ENCODE results near the gene APOA4. TPM values are rescaled to one million over a fixed set of nuclear protein-coding genes. Genes with fewer than 3 reads are reported as not detected.

APOA4 gene
- total and polyA plus RNA-seq, 4 donors: 0.89 to 382 (median 131) TPM

- Histone ChIP-seq H3K27me3 (ENCODE audit: control insufficient read depth in 4 of 4, insufficient read depth in 4 of 4, low read length in 3 of 4) (no peaks in the 10 kb centered on the region), H3K9ac (ENCODE audit: low read depth in 1 of 2, low read length in 2 of 2) (peak within 1 kb of the TSS; percentile 52 to 98), H3K4me3 (ENCODE audit: low read depth in 1 of 3, low read length in 3 of 3) (peak within 1 kb of the TSS; percentile 45 to 79 (median 72)), H3K36me3 (ENCODE audit: control insufficient read depth in 4 of 4, insufficient read depth in 3 of 4, low read depth in 1 of 4, low read length in 3 of 4) (no peaks in the 10 kb centered on the region), H3K4me1 (ENCODE audit: control insufficient read depth in 4 of 4, insufficient read depth in 4 of 4, low read length in 3 of 4) (peaks cover 22 to 79% (median 46%) of the 10 kb centered on the region in 4 donors), H3K27ac (ENCODE audit: low read depth in 1 of 2, low read length in 2 of 2) (peak within 1 kb of the TSS; percentile 86 to 91), H3K9me3 (ENCODE audit: control insufficient read depth in 4 of 4, low read length in 3 of 4) (no peaks in the 10 kb centered on the region)
- 31% methylated on average over 9 of the region's 9 CpGs for WGBS
- peak; percentile 68 for DNase-seq (ENCODE audit: low spot score)
- TF ChIP-seq SP1 (IDR thresholded peaks at IDR 0.05): peak; percentile 96
- TF ChIP-seq ZBTB33 (IDR thresholded peaks at IDR 0.05): peak; percentile 49
- peak in 1 of 2 donors; percentile 71 for TF ChIP-seq JUND (IDR thresholded peaks at IDR 0.05)
- peak; percentile 90 to 94 for TF ChIP-seq RXRA (IDR thresholded peaks at IDR 0.05)
- peak; percentile 67 for TF ChIP-seq YY1 (IDR thresholded peaks at IDR 0.05)
- peak in 1 of 2 donors; percentile 17 for TF ChIP-seq GABPA (IDR thresholded peaks at IDR 0.05 in 1 of 2, conservative IDR thresholded peaks at IDR 0.05 in 1 of 2)
- TF ChIP-seq FOXA1 (IDR thresholded peaks at IDR 0.05): no peak
- peak; percentile 95 for TF ChIP-seq REST (IDR thresholded peaks at IDR 0.05)
- peak; percentile 95 for TF ChIP-seq HNF4G (IDR thresholded peaks at IDR 0.05)
- peak; percentile 99 for TF ChIP-seq TAF1 (conservative IDR thresholded peaks at IDR 0.05)
- peak; percentile 57 to 72 for TF ChIP-seq RAD21 (IDR thresholded peaks at IDR 0.05)
- no peak for TF ChIP-seq EGR1 (IDR thresholded peaks at IDR 0.05; ENCODE audit: low read depth in 2 of 2)
- peak; percentile 27 for TF ChIP-seq NR2F2 (IDR thresholded peaks at IDR 0.05)
- TF ChIP-seq FOXA2 (IDR thresholded peaks at IDR 0.05): no peak
- TF ChIP-seq CTCF (IDR thresholded peaks at IDR 0.05; ENCODE audit: low read depth, low read length, missing input control): no peak
- TF ChIP-seq HNF4A (conservative IDR thresholded peaks at IDR 0.05): peak; percentile 97
- peak; percentile 49 for TF ChIP-seq MAX (IDR thresholded peaks at IDR 0.05)
- peak; percentile 49 for TF ChIP-seq ATF3 (IDR thresholded peaks at IDR 0.05)
These were observed 6.5 kb upstream of the APOA4 start, which contains the start of gene APOC3 for GRCh38 chr11:116829525-116830183. Gene APOC3 (plus strand): TSS chr11:116829907. CDS start chr11:116830583, 676 bp downstream.
